AG04450 (cell line): Measurements from ENCODE around the gene COL2A1. TPM values are rescaled to one million over a fixed set of nuclear protein-coding genes. Genes with fewer than 3 reads are reported as not detected.

ENCODE experiments used
- CTCF ChIA-PET: fragments of 300-600, 350-600 bp; formaldehyde crosslinking; extraction: SDS; loops from one replicate; lab custom pipeline; 2022; ENCODE audit warnings: antibody characterized with exemption, inconsistent platforms; lab: Charles Lee
- POLR2A ChIA-PET: fragments of 350-600 bp; formaldehyde crosslinking; extraction: SDS; loops from one replicate; lab custom pipeline; 2021; ENCODE audit warnings: antibody characterized with exemption, inconsistent platforms; lab: Yijun Ruan, JAX
- DNase-seq: peaks from one replicate; pipeline ENCODE4 v3.0.0-alpha.2; 2011; ENCODE audit warnings: low read depth, low spot score
- H3K27ac ChIP-seq: one replicate; pipeline ENCODE4 v1.5.1; 2012; ENCODE audit warnings: low read depth, low read length, control low read depth
- H3K27me3 ChIP-seq: one replicate; pipeline ENCODE4 v1.6.0; 2012; ENCODE audit warnings: low read length; ENCODE audit not compliant: control insufficient read depth, insufficient read depth
- H3K4me3 ChIP-seq: 2 replicates; pipeline ENCODE4 v1.5.1; 2011; ENCODE audit warnings: mild to moderate bottlenecking, low read depth, low read length, control low read depth
- H3K9me3 ChIP-seq: 2 replicates; pipeline ENCODE4 v1.5.1; 2012; ENCODE audit warnings: low read length; ENCODE audit not compliant: control insufficient read depth, insufficient read depth
- CTCF ChIP-seq: IDR thresholded peaks from 2 replicates; pipeline ENCODE4 v1.5.1; 2011; ENCODE audit warnings: low read depth, low read length, control low read depth, inconsistent platforms
- polyA plus RNA-seq: library from polyadenylated mRNA; depleted of rRNA; stranded (reverse); fragments of >200 nt; gene quantifications from 2 replicates; pipeline ENCODE4 v1.2.3, GENCODE V29; 2011

COL2A1 gene
- polyA plus RNA-seq, 1 experiment: not detected

- Histone ChIP-seq H3K27ac (no peak overlapping the region), H3K4me3 (no peak overlapping the region), H3K9me3 (no peaks in the 10 kb centered on the region), H3K27me3 (peaks cover 32% of the 10 kb centered on the region)
- DNase-seq: no peak
- no peak for TF ChIP-seq CTCF
- ChIA-PET POLR2A (no interaction called here), CTCF (no interaction called here)
Observed at GRCh38 chr12:48031135-48031960, 27.1 kb upstream of the COL2A1 start.

GRCh38 chr12:48030173-48030650, 25.9 kb upstream of the COL2A1 start:
- H3K27ac ChIP-seq: no peak overlapping the region
- POLR2A ChIA-PET: no interaction called here
- no peak for TF ChIP-seq CTCF
- no peak for DNase-seq
- no peaks in the 10 kb centered on the region for H3K9me3 ChIP-seq
- H3K27me3 ChIP-seq: peaks cover 40% of the 10 kb centered on the region
- no peak overlapping the region for H3K4me3 ChIP-seq
- CTCF ChIA-PET: no interaction called here

- no peaks in the 10 kb centered on the region for H3K9me3 ChIP-seq
- ChIA-PET CTCF (no interaction called here), POLR2A (no interaction called here)
- H3K4me3 ChIP-seq: no peak overlapping the region
- H3K27ac ChIP-seq: no peak overlapping the region
- DNase-seq: no peak
- peaks cover 46% of the 10 kb centered on the region for H3K27me3 ChIP-seq
- TF ChIP-seq CTCF: no peak
Observed at GRCh38 chr12:48029491-48030172, 25.4 kb upstream of the COL2A1 start.

- no peak overlapping the region for H3K27ac ChIP-seq
- DNase-seq: no peak
- POLR2A ChIA-PET: no interaction called here
- H3K9me3 ChIP-seq: no peaks in the 10 kb centered on the region
- CTCF ChIA-PET: no interaction called here
- no peak for TF ChIP-seq CTCF
- no peak overlapping the region for H3K4me3 ChIP-seq
- H3K27me3 ChIP-seq: peaks cover 46% of the 10 kb centered on the region
Observed at GRCh38 chr12:48028541-48029431, 24.5 kb upstream of the COL2A1 start.
